Sigmoid colon (tissue), 7 donors: ENCODE results near the gene NEK9. TPM values are rescaled to one million over a fixed set of nuclear protein-coding genes. Genes with fewer than 3 reads are reported as not detected.
A peak's percentile ranks its signal among the peaks of the same experiment; 100 is the strongest.

Experiments
- DNase-seq: peaks from one replicate; pipeline ENCODE4 v3.0.0-alpha.2; 2019
- H3K27ac ChIP-seq, 4 donors: fragments of 200-600 bp; sonication (generic); one replicate each; pipeline ENCODE4 v1.5.1; 2016 to 2019; ENCODE audit warnings: mild to moderate bottlenecking in 1 of 4
- H3K27me3 ChIP-seq, 3 donors: fragments of 200-600 bp; sonication (generic); one replicate each; pipeline ENCODE4 v1.5.1; 2019; ENCODE audit warnings: mild to moderate bottlenecking in 1 of 3
- H3K36me3 ChIP-seq, 4 donors: fragments of 200-600 bp; sonication (generic); one replicate each; pipeline ENCODE4 v1.5.1; 2016 to 2019
- H3K4me1 ChIP-seq, 4 donors: fragments of 200-600 bp; sonication (generic); one replicate each; pipeline ENCODE4 v1.5.1; 2017 to 2019
- H3K4me3 ChIP-seq, 4 donors: fragments of 200-600 bp; sonication (generic); one replicate each; pipeline ENCODE4 v1.5.1; 2017 to 2019; ENCODE audit warnings: mild to moderate bottlenecking in 2 of 4, moderate library complexity in 1 of 4
- H3K9me3 ChIP-seq, 4 donors: fragments of 200-600 bp in 3 of 4; sonication (generic) in 3 of 4; one replicate each; pipeline versions ENCODE4 v1.5.1 to v1.6.1; 2013 to 2019
- CTCF ChIP-seq, 4 experiments: fragments of 450-650 bp in 3 of 4; fragments of 200-600 bp in 1 of 4; IDR thresholded peaks; one replicate each; pipeline ENCODE4 v1.5.1; 2016 to 2019; ENCODE audit warnings: antibody characterized with exemption in 4 of 4, mild to moderate bottlenecking in 3 of 4, moderate library complexity in 2 of 4
- EP300 ChIP-seq, 4 donors: sonication (generic); formaldehyde crosslinking; IDR thresholded peaks; one replicate each; pipeline ENCODE4 v1.6.1; 2017; ENCODE audit warnings: antibody characterized with exemption in 4 of 4
- POLR2A ChIP-seq, 2 donors: fragments of 450-650 bp; IDR thresholded peaks; one replicate each; pipeline ENCODE4 v1.6.1; 2016; ENCODE audit warnings: antibody characterized with exemption in 2 of 2, mild to moderate bottlenecking in 2 of 2, moderate library complexity in 2 of 2
- POLR2AphosphoS5 ChIP-seq, 4 donors: sonication (generic); formaldehyde crosslinking; IDR thresholded peaks; one replicate each; pipeline ENCODE4 v1.6.1; 2017; ENCODE audit warnings: antibody characterized with exemption in 4 of 4
- WGBS, 2 donors: extraction: QIAGEN DNeasy Blood & Tissue Kit; methylation state at CpG; one replicate each; pipeline ENCODE4 v1.1.7; 2013; 5-methylcytosine and 5-hydroxymethylcytosine counted together
- intact Hi-C: fragments of 100-400 bp; cut with DNase I; formaldehyde crosslinking; loops from one replicate; pipeline ENCODE4 v1.15.1; 2023
- polyA plus RNA-seq, 3 donors: library from polyadenylated mRNA; stranded (reverse); fragments of 200-250 nt; gene quantifications; one replicate each; pipeline ENCODE4 v1.2.3, GENCODE V29; 2013
- total RNA-seq, 4 donors: library from RNA; depleted of rRNA; stranded (reverse); fragments of >200 nt; gene quantifications; one replicate each; pipeline ENCODE4 v1.1.0, GENCODE V29; 2016
- donor health status: healthy with polysubstance abuse.
- donor health status: Bipolar disorder and iron deficiency.
- donor health status: healthy.

The NEK9 gene
- total and polyA plus RNA-seq, 7 donors: 9.0 to 66.7 (median 54.4) TPM

- H3K4me3 ChIP-seq: no peak overlapping the region
- H3K4me1 ChIP-seq: peaks cover 0 to 32% (median 20%) of the 10 kb centered on the region in 4 donors
- peak in 2 of 4 donors; percentile 57 to 91 for TF ChIP-seq EP300 (IDR thresholded peaks at IDR 0.05)
- no peak for TF ChIP-seq POLR2A (IDR thresholded peaks at IDR 0.05)
- TF ChIP-seq CTCF (IDR thresholded peaks at IDR 0.05): no peak
- peak; percentile 18 to 58 (median 38) for TF ChIP-seq POLR2AphosphoS5 (IDR thresholded peaks at IDR 0.05)
- WGBS, 2 donors: 69 to 85% methylated on average over 2 of the region's 2 CpGs
- H3K27me3 ChIP-seq: no peaks in the 10 kb centered on the region
- no peak for DNase-seq
- peak overlapping the region; percentile 78 to 84 (median 82) for H3K27ac ChIP-seq
- H3K36me3 ChIP-seq: peaks cover 0 to 19% (median 7%) of the 10 kb centered on the region in 4 donors
- H3K9me3 ChIP-seq: no peaks in the 10 kb centered on the region
- intact Hi-C loops: no loop called here
These were observed 23.3 kb upstream of the NEK9 start for GRCh38 chr14:75150150-75150549.

- Histone ChIP-seq H3K4me3 (no peak overlapping the region), H3K9me3 (no peaks in the 10 kb centered on the region), H3K36me3 (peaks cover 0 to 19% (median 7%) of the 10 kb centered on the region in 4 donors), H3K27ac (peak overlapping the region; percentile 78 to 84 (median 82)), H3K27me3 (no peaks in the 10 kb centered on the region), H3K4me1 (peaks cover 0 to 43% (median 34%) of the 10 kb centered on the region in 4 donors)
- DNase-seq: peak; percentile 92
- WGBS, 2 donors: 70 to 78% methylated on average over 13 of the region's 13 CpGs
- intact Hi-C loops: no loop called here
- TF ChIP-seq POLR2A (IDR thresholded peaks at IDR 0.05) (no peak), EP300 (IDR thresholded peaks at IDR 0.05) (no peak), POLR2AphosphoS5 (IDR thresholded peaks at IDR 0.05) (peak; percentile 32 to 65 (median 46)), CTCF (IDR thresholded peaks at IDR 0.05) (peak in 1 of 4 experiments; percentile 34)
These were observed 20.7 kb upstream of the NEK9 start for GRCh38 chr14:75147423-75148071.

DNA sequence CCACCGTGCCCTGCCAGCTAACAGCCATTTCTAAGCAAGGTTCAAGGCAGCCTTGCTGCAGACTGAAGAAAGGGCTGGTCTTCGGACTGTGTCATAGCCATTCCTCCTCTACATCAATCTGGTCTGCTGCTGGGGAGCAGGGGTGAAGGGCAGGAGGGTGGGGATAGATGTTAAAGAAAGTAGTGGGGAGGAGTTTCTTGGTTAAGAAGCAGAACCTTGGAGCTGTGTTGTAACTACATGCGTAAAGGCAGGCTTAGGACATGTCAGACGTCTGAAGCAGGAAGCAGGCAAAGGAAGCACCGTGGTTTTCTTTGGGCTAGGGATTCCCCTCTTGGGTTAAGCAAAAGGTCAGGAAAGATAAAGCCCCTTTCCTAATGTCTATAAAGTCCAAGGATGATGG, 18.1 kb upstream of the NEK9 start:
- H3K4me1 ChIP-seq: peaks cover 0 to 54% (median 43%) of the 10 kb centered on the region in 4 donors
- H3K9me3 ChIP-seq: no peaks in the 10 kb centered on the region
- H3K36me3 ChIP-seq: peaks cover 0 to under 1% (median 0%) of the 10 kb centered on the region in 4 donors
- peak overlapping the region; percentile 51 to 84 (median 82) for H3K27ac ChIP-seq
- intact Hi-C loops: no loop called here
- WGBS, 2 donors: 63 to 84% methylated on average over 5 of the region's 5 CpGs
- H3K27me3 ChIP-seq: no peaks in the 10 kb centered on the region
- no peak for DNase-seq
- H3K4me3 ChIP-seq: no peak overlapping the region
- TF ChIP-seq EP300 (IDR thresholded peaks at IDR 0.05) (peak in 3 of 4 donors; percentile 42 to 83 (median 71)), POLR2AphosphoS5 (IDR thresholded peaks at IDR 0.05) (peak in 2 of 4 donors; percentile 42 to 67), POLR2A (IDR thresholded peaks at IDR 0.05) (no peak)

DNA sequence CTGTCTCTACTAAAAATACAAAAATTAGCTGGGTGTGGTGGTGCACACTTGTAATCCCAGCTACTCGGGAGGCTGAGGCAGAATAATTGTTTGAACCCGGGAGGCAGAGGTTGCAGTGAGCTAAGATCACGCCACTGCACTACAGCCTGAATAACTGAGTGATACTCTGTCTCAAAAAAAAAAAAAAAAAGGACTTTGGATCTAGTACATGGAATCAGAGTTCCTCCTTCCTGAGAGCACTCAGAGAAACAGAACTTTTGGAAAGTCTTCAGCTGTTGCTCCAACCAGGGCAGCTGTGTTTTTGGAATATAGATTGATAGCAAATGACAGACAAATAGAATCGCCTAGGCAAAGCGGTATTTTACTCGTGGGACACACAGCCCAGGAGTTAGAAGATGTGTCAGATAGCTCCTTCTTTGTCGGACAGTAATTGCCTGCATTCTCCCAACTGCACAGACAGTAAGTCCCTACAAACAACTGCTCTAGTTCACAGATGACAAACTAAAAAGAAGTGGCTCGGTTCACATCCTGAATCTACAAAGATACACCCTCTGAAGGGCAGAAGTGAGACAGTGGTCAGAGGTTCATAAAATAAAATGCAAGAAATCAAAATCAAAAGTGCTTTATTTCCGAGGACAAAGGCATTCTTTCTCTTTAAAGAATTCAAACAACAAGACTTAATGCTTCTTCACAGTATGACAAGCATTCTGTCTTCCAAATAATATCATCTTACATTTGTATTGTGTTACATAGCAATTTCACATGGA, 17.1 kb upstream of the NEK9 start:
- no peaks in the 10 kb centered on the region for H3K36me3 ChIP-seq
- TF ChIP-seq EP300 (IDR thresholded peaks at IDR 0.05): no peak
- TF ChIP-seq CTCF (IDR thresholded peaks at IDR 0.05): no peak
- WGBS, 2 donors: 76 to 85% methylated on average over 9 of the region's 9 CpGs
- peak overlapping the region; percentile 49 to 84 (median 66) for H3K27ac ChIP-seq
- H3K9me3 ChIP-seq: no peaks in the 10 kb centered on the region
- intact Hi-C loops: no loop called here
- peaks cover 0 to 54% (median 44%) of the 10 kb centered on the region in 4 donors for H3K4me1 ChIP-seq
- H3K4me3 ChIP-seq: no peak overlapping the region
- DNase-seq: no peak
- no peaks in the 10 kb centered on the region for H3K27me3 ChIP-seq

DNA sequence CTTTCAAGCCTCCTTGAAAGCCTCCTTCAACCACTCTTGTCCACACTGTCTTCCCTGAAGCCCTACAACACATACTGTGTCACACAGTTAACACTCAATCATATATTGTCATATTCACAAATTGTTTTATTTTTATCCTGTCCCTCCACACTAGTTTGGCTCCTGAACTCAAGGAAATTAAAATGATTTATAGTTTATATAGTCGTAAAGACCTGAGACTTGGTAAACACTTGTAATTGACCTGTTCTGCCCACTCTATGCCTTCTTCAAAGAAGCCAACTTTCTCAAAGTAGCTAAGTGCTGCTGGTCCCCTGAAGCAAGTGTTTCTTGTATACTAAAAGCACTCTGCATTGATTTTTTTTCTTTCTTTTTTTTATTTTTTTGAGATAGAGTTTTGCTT, 15.6 kb upstream of the NEK9 start:
- Histone ChIP-seq H3K9me3 (no peaks in the 10 kb centered on the region), H3K27ac (peak overlapping the region; percentile 26 to 84 (median 42)), H3K4me1 (peaks cover 0 to 52% (median 40%) of the 10 kb centered on the region in 4 donors), H3K36me3 (no peaks in the 10 kb centered on the region), H3K4me3 (no peak overlapping the region), H3K27me3 (no peaks in the 10 kb centered on the region)
- no peak for DNase-seq
- no peak for TF ChIP-seq CTCF (IDR thresholded peaks at IDR 0.05)
- intact Hi-C loops: no loop called here
- 13 to 33% methylated on average over 1 of the region's 1 CpG for WGBS, 2 donors
